Stimulated activated CD8-positive, alpha-beta memory T cell treated with anti-CD3 and anti-CD28 coated beads, Interleukin-15, amount 100 ng/mL, for 24 hours (primary cell): ENCODE measurements around the gene DHRS4L2.
A peak's percentile ranks its signal among the peaks of the same experiment; 100 is the strongest.
"Not testable (repeated sequence)": the region's sequence is repeated elsewhere in the genome, so short reads cannot be mapped to it uniquely, and the experiment has no call there.

ENCODE experiments used
- DNase-seq: peaks from one replicate; pipeline ENCODE4 v3.0.0-alpha.2; 2020; ENCODE audit warnings: low read depth

DHRS4L2 gene

DNA sequence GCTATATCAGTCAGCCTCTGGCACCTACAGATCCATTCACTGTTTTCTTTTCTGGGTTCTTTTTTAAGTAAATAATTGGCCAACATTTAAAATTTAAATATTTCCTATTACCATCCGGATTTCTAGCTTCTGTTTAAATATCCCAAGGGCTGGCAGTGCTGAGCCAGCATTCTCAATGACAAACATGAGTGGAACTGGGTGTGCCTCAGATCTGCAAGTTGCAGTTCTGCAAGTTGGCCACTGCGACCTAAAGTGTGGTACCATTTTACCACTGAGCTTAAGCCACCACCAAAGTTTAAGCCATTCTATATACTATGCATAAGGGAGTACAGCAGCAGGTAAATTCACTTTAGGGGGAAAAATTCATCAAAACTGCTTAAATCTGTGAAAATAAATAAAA is 31.2 kb downstream of the DHRS4L2 start:
- DNase-seq = not testable (repeated sequence)

DNA sequence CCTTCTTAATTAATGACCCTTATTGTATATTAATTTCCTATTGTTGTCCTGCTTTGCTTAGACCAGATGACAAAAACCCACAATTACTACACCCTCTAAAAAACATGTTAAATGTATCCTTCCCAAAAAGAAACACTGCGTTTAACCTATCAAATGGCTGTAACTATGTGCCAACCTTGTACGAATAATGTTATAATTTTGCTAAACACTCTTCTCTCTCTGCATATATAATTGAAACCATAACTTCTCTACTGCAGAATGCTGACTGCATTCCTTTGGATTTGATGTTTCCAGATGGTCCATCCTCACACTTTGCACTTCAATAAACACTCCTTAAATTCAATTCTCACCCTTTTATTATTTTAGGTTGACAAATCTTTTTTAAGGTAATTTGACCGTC is 31.8 kb downstream of the DHRS4L2 start:
- not testable (repeated sequence) for DNase-seq

- not testable (repeated sequence) for DNase-seq
These were observed 36.2 kb downstream of the DHRS4L2 start for GRCh38 chr14:24024939-24025418.

DNA sequence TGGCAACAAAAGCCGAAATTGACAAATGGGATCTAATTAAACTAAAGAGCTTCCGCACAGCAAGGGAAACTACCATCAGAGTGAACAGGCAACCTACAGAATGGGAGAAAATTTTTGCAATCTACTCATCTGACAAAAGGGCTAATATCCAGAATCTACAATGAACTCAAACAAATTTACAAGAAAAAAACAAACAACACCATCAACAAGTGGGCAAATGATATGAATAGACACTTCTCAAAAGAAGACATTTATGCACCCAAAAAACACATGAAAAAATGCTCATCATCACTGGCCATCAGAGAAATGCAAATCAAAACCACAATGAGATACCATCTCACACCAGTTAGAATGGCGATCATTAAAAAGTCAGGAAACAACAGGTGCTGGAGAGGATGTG is 41.0 kb downstream of the DHRS4L2 start:
- DNase-seq = not testable (repeated sequence)

- not testable (repeated sequence) for DNase-seq
These were observed 42.6 kb downstream of the DHRS4L2 start for GRCh38 chr14:24031331-24031730.

GRCh38 chr14:24032727-24033418 is 44.1 kb downstream of the DHRS4L2 start:
- DNase-seq = no peak

- not testable (repeated sequence) for DNase-seq
These were observed 47.0 kb downstream of the DHRS4L2 start for GRCh38 chr14:24035769-24036168.

DNA sequence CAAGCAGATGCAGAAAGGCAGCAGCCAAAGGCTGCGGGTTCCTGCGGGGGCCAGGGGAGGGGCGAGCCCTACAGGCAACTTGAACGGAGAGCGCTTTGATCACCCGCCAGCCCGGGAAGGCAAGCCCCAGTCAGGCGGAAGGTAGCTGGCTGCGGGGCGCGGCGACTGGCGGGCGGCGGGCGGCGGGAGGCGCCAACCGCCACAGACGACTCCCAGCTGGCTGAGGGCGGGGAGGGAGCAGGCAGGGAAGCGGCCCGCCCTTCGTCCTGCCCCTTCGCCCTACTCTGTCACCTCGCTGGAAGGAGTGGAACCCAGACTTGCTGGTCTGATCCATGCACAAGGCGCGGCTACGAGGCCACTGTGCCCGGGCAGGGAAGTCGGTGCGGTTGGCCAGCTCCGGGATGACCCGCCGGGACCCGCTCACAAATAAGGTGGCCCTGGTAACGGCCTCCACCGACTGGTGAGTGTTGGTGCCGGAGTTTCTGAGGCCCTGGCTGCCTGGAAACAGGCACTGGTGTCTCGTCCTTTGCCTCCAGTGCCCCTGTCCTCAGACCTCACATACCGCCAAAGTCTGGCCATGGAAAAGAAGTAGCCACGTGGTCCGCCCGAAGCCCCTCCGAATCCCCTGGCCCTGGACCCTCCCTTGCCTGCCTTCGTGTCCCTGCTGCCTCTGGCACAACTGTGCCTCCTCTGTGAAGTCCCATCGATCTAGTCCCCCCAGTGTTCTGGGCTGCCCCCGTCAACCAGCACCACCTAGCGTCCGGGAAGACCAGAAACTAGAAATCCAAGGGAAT is 47.6 kb downstream of the DHRS4L2 start:
- peak; percentile 29 for DNase-seq

GRCh38 chr14:24036963-24037657 is 48.4 kb downstream of the DHRS4L2 start:
- not testable (repeated sequence) for DNase-seq

DNA sequence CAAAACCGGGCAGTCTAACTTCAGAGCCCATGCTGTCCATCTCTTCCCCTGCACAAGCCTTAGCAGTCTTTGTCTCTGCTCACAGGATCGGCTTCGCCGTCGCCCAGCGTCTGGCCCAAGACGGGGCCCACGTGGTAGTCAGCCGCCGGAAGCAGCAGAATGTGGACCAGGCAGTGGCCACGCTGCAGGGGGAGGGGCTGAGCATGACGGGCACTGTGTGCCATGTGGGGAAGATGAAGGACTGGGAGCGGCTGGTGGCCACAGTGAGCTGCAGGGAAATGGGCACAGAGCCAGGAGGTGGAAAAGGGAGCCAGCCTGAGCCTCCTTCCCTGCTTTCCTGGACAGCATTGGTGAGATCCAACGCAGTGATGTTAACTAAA is 48.9 kb downstream of the DHRS4L2 start:
- no peak for DNase-seq

DNA sequence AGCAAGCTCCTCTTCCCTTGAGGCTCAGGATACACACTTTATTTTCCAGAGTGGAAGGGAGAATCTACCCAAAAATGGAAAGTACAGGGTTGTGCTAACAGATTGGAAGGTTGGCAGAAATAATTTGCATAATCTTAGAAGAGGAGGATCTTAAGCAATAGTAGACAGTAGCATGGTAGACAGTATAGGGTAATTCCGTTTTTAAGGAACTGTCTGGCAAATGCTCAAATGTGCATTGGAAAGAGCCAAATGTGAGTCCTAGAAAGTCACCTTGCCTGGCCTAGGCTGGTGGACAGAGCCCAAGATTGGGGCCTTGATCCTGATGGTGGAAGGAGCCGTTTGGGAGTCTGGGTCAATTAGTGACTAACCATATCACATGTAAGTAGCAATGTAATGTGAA is 50.0 kb downstream of the DHRS4L2 start:
- DNase-seq = no peak

DNA sequence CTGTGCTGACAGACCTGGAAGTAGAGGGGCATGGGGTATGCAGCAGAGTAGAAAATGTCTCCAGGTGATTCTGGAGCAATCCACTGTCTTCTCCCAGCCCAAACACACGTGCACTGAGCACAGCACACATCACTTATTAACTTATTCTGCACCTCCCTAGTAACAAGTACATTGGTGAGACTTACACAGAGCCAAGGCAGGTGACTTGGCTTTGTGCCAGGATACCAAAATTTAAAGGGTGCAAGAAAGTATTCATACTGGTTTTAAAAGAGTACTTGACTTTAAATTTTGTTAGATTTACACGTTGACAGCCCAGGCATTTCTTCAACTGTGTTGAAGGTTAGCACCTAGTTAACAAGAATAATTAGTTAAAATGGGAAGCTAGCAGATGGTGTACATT is 52.0 kb downstream of the DHRS4L2 start:
- DNase-seq = no peak

GRCh38 chr14:24042746-24043145 is 54.0 kb downstream of the DHRS4L2 start:
- DNase-seq = no peak

- DNase-seq = not testable (repeated sequence)
These were observed 60.3 kb downstream of the DHRS4L2 start for GRCh38 chr14:24049002-24049401.

GRCh38 chr14:24050753-24051152 is 62.0 kb downstream of the DHRS4L2 start:
- not testable (repeated sequence) for DNase-seq

- DNase-seq = no peak
These were observed 62.6 kb downstream of the DHRS4L2 start for GRCh38 chr14:24051176-24051788.

DNA sequence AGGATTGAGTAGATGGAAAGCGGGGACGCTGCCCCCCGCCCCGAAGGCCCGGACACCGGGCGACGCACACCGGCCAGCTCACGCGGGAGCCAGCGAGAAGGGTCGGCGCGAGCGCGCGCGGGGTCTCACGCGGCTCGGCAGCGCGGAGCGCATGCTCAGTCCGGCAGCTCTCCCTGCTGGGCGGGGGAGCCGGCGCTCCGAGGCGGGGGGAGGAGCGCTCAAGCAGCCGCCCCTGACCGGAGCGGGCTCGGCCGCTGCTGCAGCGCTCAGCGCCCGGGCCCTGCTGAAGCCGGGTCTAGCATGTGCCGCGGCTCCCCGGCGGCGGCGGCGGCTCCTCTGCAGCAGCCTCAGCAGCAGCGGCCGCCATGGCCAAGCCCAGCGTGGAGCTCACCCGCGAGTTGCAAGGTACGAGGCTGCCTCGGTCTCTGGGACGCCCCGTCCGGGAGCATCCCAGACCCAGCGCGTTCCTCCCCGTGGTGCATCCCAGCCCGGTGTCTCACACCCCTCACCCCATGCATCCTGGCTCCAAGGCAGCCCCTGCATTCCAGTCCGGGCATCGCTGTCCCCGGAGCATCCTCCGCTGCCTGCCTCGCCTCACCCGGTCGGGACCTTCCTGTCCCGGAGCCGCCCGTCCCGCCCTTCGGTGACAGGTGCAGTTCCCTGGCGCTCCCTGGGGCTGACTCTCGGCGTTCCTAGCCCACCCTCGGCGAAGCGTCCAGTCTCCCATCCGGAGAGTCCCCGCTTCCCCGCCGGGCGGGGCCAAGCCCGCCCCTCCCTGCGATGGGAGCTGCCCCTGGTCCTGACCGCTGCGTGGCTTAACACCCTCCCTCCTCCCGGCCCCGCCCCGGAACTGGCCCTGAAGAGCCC is 63.3 kb downstream of the DHRS4L2 start, which contains the start of gene CARMIL3:
Gene CARMIL3, plus strand, starts transcription at position 221 of the 867 bp plus-strand sequence. Its CDS starts 145 bp downstream, at position 366.
- peak; percentile 37 for DNase-seq

GRCh38 chr14:24052656-24053547 is 64.2 kb downstream of the DHRS4L2 start:
- DNase-seq = peak; percentile 21

- no peak for DNase-seq
These were observed 65.0 kb downstream of the DHRS4L2 start for GRCh38 chr14:24053548-24054323.
